GM21515 (cell line): ENCODE measurements around the gene SLC24A3.
A peak's percentile ranks its signal among the peaks of the same experiment; 100 is the strongest.
"Not testable (repeated sequence)": the region's sequence is repeated elsewhere in the genome, so short reads cannot be mapped to it uniquely, and the experiment has no call there.

Experiments used
- ATAC-seq: cut with Tn5 transposase; IDR thresholded peaks from one replicate; pipeline ENCODE4 v1.9.1; 2021; ENCODE audit not compliant: unreplicated experiment

The SLC24A3 gene

DNA sequence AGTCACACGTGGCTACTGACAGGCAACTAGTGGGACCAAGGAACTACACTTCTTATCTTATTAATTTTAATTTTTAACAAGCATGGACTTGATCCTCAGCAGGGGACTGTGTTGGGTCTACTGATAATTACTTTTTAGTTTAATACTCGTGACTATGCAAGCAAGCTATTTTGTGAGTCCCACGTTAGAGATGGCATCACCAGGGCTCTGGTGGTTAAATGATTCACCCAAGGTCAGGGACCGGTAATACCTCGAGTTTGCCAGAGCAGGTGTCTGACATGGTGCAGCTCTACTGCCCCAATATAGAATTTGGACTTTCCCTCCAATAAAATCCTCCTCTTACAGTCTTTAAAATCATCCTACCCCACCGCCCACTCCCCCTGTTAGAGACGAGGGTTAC is 447.0 kb downstream of the SLC24A3 start:
- ATAC-seq: no peak

DNA sequence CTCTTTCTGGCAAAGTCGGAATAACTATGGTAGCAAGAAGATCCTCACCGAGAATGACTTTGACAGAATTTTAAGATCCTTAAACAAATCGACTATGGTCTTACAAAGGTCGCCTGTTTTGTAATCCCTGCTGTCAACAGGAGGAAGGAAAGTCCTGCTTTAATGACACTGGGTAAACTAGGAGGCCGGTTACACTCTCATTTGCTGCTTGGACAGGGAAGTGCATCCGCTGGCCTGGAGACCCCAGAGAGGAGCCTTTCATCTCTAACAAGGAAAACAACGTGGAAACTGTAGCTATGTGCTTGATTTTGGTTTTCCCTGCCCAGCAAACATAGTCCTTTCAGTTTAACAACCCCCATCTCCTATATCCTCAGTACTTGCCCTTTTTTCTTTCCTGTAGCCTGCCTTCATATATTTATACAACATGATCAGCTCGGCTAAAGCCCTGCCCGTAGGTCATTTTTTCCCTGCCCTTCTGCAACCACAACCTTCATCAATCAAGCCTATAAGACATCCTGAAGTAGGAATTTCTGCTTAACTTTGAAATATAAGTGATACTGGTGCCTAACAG is 448.5 kb downstream of the SLC24A3 start:
- ATAC-seq: no peak

DNA sequence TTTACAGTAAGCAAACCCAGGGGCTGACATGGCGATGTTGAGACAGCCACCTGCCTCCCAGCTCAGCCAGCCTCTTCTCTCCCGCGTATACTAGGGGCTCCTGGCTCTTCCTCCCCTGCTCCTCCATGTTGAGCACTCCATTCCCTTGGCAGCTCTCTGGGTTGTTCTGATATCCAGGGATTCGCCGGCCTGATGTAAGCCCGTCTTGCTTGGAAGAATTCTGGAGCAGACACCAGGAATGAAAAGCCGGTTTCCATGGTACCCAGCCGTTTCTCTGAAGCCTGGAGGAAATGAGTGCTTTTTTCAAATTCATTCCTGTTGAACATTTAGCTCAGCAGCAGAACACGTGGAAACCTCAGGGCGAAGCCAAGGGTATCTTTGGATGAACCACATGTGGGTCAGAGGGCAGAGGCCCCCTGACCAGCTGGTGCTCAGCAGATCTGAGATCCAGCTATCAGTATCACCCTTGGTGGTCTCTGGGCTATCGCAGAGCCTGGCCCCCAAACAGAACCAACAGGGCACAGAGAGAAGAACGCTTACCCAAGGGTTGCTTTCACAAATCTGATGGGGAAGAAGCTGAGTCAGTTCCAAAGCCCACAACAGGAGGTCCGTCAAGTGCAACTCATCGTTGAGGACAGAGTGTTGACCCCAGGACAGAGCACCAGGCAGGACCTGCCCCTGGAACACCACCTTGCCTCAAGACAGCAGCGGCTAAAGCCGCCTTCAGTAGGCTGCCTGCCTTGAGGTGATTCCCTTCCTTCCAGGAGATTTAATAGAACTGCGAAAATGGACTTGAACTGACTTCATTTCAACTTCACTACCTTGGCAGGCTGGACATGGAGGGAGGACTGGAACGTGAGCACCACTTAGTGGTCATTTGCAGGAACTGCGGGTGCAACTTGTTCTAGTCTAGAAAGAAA is 449.5 kb downstream of the SLC24A3 start:
- peak; percentile 42 for ATAC-seq

DNA sequence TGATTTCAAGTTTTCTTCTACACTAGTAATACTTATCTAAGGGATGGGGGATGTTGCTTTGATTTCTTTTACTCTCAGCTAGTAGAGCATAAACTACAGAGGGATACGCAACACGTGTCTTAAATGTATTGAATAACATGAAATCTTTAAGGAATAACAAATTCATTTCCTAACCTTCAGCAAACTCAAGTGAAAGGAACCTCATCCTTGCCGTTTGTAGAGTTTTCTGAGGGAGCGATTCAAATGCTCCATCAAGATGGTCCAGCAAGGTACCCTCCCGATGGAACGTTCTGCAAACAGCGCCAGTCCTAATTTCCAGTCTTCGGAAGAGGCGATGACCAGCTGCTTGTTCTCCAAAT is 450.2 kb downstream of the SLC24A3 start:
- ATAC-seq: no peak

DNA sequence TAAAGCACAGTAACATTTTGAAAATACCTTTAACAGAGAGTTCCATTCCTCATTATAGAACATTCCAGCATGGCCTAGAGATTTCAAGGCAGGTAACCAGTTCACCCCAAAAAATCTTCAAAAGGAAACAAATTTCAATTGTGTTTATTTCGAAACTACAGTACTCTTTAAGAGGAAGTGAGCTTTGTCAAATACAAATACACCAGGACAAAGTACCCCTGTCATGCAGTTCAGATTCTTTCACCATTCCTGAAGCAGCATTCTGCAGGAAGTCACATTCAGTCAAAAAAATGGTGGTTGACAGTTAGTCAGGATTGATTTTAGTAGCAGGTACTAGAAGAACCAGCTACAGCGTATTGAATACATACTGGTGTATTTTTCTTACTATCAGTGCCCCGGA is 456.0 kb downstream of the SLC24A3 start:
- no peak for ATAC-seq

DNA sequence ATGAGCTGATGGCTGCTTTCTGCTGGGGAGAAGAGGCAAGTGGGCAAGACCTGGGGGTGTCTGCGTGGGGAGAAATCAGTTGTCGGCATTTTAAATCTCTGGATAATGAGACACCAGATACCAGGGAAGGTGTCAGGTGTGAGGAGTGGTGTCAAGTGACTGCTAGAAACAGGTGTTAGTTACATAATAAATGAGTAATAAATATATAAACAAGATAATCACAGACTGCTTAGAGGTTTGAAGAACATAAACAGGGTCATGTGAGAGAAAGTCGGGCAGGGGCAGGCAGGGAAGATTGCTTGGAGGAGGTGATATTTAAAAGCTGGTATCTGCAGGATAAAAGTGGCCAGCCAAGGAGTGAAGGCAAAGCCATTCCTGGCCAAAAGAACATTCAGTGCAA is 458.4 kb downstream of the SLC24A3 start:
- ATAC-seq: no peak

DNA sequence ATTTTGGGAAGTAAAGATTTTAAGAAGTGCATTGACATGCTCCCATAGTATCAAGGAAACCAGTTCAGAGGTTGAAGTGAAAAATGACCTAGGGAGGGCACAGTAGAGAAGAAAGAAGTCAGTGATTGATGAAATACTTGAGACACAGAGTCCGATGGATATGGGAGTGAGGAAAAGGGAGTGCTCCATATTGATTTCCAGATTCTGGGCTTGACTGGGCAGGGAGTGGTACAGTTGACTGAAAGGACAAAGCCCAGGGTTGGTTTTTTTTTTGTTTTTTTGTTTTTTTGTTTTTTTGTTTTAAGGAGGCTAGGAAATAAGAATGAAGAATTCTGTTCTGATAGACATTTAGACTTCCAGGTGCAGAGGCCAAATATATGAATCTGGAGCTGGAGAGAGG is 458.9 kb downstream of the SLC24A3 start:
- ATAC-seq: no peak

DNA sequence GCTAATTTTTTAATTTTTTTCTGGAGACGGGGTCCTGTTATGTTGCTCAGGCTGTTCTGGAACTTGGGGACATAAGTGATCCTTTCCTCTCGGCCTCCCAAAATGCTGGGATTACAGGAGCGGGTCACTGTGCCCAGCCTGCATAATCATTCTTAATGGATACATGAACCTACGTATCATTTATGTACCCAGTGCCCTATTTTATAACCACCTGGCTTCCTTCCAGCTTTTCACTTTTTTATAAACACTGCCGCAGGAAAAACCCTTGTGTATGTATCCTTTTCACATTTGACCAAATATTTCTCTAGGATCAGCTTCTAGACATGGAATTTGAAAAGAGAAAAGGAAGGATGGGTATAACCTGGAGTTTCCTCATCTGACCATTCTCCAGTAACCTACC is 460.1 kb downstream of the SLC24A3 start:
- no peak for ATAC-seq

DNA sequence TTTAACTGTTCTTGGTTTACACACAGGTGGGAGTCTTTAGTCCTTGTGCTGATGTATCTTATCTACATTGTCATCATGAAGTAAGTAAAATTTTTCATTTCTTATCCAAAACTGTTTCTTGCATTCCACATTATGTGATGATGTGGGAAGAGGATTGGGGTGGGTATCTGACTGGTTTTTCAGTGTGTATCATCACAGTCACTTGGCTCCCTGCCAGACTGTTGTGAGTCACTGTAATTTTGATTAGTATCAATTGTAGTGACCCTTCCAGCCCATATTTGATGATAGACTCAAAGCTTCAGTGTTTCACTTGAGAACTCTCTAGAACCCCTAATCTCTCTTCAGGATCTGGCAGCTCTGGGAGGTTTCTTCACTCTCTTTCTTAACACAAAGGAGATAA is 461.1 kb downstream of the SLC24A3 start:
- no peak for ATAC-seq

DNA sequence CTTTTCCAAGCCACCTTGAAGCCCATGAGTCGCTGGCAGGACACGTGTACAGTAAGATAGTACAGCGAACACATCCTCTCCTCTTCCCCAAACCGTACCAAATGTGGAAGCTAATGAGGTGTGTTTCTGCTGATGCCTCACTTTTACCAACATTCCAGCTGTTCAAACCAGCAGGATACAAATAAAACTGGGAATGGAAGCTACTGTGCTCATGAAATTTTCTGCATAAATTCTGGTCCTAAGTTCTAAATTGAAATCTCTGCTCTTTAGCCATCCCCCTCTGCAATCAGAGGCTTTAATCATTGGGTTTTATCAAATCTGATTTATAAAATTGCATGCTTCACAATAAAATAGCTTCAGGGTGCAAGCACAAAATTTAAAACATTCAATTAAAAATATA is 463.8 kb downstream of the SLC24A3 start:
- ATAC-seq: no peak

DNA sequence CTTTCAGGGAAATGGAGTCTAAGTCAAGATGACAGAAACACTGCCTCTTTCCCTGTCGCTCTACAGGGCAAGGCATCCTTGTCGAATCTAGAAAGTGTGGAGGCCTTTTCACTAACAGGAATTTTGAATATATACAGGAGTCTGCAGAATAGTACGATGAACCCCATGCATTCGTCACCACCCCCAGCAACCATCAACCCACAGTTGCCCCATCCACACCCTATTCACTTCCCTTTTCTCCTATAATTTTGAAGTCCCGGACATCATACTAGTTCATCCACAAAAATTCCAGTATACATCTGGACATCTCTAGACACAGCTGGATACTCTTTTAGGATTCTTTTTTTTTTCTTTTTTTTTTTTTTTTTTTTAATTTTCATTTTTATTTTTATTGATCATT is 464.9 kb downstream of the SLC24A3 start:
- no peak for ATAC-seq

DNA sequence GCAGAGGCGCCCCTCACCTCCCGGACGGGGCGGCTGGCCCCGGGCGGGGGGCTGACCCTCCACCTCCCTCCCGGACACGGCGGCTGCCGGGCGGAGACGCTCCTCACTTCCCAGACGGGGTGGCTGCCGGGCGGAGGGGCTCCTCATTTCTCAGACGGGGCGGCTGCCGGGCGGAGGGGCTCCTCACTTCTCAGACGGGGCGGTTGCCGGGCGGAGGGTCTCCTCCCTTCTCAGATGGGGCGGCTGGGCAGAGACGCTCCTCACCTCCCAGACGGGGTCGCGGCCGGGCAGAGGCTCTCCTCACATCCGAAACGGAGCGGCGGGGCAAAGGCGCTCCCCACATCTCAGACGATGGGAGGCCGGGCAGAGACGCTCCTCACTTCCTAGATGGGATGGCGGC is 466.1 kb downstream of the SLC24A3 start:
- not testable (repeated sequence) for ATAC-seq

DNA sequence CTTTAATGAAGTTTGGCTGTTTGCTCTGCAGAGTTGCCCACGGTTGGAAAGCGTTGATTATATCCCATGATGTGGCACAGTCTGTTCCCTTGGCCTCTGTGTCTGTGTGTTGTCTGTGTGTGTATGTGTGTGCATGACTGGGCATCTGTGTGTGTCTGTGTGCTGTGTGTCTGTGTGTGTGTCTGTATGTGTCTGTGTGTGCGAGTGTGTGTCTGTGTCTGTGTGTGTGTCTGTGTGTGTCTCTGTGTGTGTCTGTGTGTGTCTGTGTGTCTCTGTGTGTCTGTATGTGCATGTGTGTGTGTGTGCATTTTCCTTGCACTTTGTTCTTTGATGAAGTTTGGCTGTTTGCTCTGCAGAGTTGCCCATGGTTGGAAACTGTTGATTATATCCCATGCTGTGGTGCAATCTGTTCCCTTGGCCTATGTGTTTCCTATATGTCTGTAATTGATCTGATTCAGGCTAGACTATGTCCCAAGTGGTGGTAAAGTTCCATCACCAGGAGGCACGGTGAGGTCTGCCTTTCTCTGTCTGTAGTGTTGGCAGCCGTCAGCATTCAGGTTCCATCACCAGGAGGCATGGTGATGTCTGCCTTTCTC is 467.6 kb downstream of the SLC24A3 start:
- ATAC-seq: no peak

DNA sequence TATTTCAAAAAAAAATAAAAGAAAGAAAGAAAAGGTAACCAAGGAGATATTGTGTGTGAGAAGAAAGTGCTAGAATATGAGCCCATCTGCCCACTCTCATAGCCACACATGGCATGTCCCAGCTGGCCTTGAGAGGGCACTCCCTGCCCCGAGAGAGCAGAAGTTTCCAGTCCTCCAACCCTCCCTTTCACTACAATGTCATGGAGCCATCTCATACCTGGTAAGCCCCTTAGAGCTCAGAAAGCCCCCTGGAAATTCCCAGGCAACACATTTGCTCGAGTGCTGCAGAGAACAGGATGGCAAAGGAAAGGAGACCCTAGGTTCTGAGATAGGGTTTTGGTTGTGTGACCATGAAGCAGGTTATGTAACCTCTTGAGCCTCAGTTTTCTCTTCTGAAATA is 469.8 kb downstream of the SLC24A3 start:
- no peak for ATAC-seq

DNA sequence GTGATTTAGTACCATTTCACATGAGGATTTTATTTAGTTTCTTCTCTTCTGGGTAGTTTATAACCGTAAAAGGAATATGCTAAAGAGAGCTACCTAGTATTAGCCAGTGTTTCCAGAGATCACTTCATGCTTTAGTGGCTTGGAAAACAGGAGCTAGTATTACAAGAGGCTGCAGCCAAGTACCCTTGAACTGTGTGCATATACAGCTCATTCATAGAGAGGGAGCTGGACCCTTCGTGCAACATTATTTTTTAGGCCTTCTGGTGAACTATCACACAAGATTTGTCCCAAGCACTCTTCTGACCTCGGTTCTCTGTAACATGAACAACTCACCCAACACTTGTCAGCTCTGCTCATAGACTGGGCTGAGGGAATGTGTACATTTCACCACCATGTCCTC is 470.7 kb downstream of the SLC24A3 start:
- no peak for ATAC-seq

DNA sequence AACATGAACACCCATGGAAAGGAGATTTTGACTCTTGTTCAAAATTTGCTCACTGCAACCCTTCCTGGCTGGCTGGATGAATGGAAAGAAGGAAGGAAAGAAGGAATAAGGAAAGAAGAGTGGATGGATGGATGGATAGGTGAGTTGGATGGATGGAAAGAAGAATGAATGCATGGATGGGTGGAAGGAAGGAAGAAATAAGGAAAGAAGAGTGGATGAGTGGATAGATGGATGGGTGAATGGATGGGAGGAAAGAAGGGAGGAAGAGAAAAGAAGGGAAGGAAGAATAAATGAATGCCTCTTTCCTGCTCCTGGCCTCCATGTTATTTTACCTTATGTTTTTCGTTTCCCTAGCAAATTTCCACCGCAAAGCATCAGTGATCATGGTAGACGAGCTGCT is 471.4 kb downstream of the SLC24A3 start:
- no peak for ATAC-seq

DNA sequence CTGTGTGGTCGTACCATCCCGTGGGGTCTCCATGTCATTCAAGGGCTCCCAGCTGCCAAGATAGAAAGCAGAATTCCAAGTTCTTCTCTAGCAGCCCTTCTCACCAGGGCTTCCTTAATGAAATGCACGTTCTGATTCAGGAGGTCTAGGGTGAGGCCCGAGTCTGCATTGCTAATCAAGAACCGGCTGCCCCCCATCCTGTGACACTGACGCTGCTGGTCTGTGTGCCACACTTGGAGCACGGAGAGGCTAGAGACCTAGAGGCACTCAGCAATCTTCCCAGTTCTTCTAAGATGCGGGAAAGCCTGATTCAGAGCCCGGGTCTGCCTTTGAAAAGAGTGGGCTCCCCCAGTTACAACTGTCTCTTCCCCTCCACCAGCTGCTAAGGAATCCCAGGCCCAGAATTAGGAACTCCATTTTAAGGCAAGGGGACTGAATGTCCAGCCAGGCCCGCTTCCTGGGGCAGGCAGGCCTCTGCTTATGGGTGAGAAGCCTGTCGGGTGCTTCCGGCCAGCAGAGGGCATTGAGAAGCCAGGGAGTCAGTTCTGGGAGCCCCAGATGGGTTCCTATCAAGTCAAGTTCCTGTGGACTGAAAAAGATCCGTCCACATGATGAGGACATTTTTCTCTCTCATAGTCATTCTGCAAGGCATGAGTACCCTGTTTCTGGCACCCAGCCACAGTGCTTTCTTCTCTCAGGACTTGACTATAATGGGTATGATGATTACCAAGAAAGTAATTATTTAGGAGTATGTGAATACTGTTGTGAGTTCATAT is 475.8 kb downstream of the SLC24A3 start:
- no peak for ATAC-seq

DNA sequence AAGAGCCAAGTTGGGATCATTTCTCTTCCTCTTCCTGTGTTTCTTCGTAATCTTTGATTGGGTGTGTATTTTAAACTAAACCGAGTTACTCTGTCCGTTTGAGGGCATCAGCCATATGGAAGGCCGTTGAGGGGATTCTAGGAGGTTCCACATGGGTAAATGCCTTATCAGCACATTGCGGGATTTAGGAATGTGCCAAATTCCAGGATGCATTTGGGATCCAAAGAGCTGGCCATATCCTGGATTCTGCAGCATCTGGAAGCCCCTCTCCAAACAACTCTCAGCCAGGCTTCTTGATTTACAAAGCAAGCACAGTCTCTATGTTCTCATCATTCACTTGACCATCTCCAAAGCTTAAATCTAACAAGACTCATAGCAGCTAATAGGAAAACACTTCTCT is 478.0 kb downstream of the SLC24A3 start:
- no peak for ATAC-seq

DNA sequence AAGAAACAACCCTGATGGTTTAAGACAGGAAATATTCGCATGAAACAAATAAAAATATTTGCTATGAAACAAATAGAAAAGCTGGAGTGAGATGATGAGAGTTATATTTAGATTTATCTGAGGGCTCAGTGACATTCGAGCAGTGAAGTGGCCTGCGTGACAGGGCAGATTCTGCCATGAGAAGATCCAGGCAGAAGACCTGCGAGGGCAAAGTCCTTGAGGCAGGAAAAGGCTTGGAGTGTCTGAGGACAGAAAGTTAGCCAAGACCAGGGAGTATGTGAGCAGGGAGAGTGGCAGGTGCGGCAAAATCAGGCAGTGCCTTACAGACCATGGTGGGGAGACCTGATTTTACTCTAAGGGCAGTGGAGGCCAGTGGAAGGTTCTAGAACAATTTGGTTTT is 478.7 kb downstream of the SLC24A3 start:
- no peak for ATAC-seq

DNA sequence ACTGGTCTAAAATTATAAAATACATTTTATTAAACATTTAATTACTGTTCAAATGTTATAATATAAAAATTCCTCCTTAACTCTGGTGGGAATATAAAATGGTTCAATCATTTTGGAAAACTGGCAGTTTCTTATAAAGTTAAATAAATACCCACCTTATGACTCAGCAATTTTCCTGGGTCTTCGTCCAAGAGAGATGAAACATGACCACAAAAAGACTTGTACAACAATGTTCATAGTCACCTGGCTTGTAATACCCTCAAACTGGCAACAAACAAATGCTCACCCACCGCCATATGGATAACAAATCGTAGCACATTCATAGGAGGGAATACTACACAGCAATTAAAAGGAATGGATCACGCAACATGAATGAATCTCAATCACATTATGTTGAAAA is 479.7 kb downstream of the SLC24A3 start:
- no peak for ATAC-seq

DNA sequence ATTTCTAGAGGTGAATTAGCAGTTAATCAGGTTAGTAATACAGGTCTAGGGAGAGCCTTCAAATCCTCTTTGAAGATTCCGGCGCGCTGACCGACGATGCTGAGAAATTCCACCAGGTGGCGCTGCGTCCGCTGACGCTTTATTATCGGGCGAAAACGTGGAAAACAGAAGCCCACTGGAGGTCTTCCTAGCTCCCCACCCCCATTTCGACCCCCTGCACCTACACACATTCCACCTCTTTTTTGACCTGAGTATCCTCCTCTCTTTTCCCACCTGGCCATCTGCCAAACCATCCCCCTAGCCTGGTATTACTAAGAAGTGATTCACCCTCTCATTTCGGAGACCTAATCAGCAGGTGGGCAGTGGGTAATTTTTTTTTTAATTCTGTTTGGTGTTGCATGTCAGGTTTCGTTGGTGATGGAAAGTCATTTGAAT is 480.3 kb downstream of the SLC24A3 start:
- no peak for ATAC-seq

DNA sequence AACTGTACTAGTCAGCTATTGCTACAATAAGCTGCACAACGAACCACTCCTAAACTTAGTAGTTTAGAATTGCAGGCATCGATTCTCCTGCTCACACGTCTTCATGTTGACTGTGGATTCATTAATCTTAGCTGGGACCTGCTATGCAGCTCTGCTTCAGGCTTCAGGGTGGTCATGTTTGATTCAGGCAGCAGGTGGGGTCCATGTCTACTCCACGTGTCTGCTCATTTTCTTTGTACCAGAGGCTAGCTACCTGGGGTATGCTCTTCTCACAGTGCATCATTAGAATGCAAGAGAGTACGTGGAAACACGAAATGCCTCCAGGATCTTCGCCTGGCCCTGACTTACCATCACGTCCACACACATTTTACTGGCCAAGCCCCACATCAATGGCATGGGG is 481.1 kb downstream of the SLC24A3 start:
- no peak for ATAC-seq
